ENCODE measurements around the gene RGS3.
A peak's percentile ranks its signal among the peaks of the same experiment; 100 is the strongest.

RGS3 gene

GRCh38 chr9:113614843-113615648 lies 151.5 kb downstream of the RGS3 start:
- ChIA-PET CTCF (interaction anchor here (0.5 to 0.7 kb wide), 3 partner anchors 9 to 328 kb away, joined by 3 to 4 read pairs (median 3); no protein-coding TSS in a partner anchor), POLR2A (interaction anchor here (0.6 to 1.2 kb wide), 2 partner anchors 8 to 50 kb away, joined by 4 read pairs; no protein-coding TSS in a partner anchor)
- Histone ChIP-seq H3K36me3 (ENCODE audit: control insufficient read depth in 2 of 2, insufficient read depth in 1 of 2, low read length in 2 of 2) (no peaks in the 10 kb centered on the region), H3K9me3 (ENCODE audit: control insufficient read depth, insufficient read depth, low read depth, low read length) (no peaks in the 10 kb centered on the region), H3K27ac (ENCODE audit: extremely low read depth, low read depth, low read length) (no peak overlapping the region), H3K4me1 (ENCODE audit: control insufficient read depth, insufficient read depth, low read length) (no peaks in the 10 kb centered on the region), H3K4me3 (ENCODE audit: low read depth, low read length) (no peak overlapping the region)
- TF ChIP-seq ZFP69B (tag by site-specific recombination; IDR thresholded peaks at IDR 0.05): no peak
- TF ChIP-seq ZNF398 (tag by site-specific recombination; IDR thresholded peaks at IDR 0.05): no peak
- peak; percentile 25; the same call in 1 of the 2 replicates for TF ChIP-seq ZFHX2 (tag by site-specific recombination; conservative IDR thresholded peaks at IDR 0.05)
- no peak for TF ChIP-seq ZBTB20 (tag by site-specific recombination; IDR thresholded peaks at IDR 0.05)
- no peak for TF ChIP-seq ZNF571 (tag by site-specific recombination; IDR thresholded peaks at IDR 0.05)
- no peak for TF ChIP-seq ZNF624 (tag by site-specific recombination; IDR thresholded peaks at IDR 0.05)

- Histone ChIP-seq H3K4me1 (ENCODE audit: control insufficient read depth, insufficient read depth, low read length) (peaks cover 5% of the 10 kb centered on the region; the same call in 1 of the 2 replicates), H3K27ac (ENCODE audit: extremely low read depth, low read depth, low read length) (no peak overlapping the region), H3K36me3 (ENCODE audit: control insufficient read depth in 2 of 2, insufficient read depth in 1 of 2, low read length in 2 of 2) (no peaks in the 10 kb centered on the region), H3K9me3 (ENCODE audit: control insufficient read depth, insufficient read depth, low read depth, low read length) (no peaks in the 10 kb centered on the region), H3K4me3 (ENCODE audit: low read depth, low read length) (no peak overlapping the region)
- ChIA-PET CTCF (interaction anchor here (0.8 to 1.1 kb wide), 2 partner anchors 25 to 39 kb away, joined by 4 read pairs; no protein-coding TSS in a partner anchor), POLR2A (interaction anchor here (0.7 kb wide), 1 partner anchor 9 kb away, joined by 3 read pairs; no protein-coding TSS in a partner anchor)
- TF ChIP-seq ZBTB11 (tag by site-specific recombination; conservative IDR thresholded peaks at IDR 0.05; ENCODE audit: low read depth) (no peak), ZNF112 (tag by site-specific recombination; IDR thresholded peaks at IDR 0.05) (no peak), ZNF629 (tag by site-specific recombination; IDR thresholded peaks at IDR 0.05) (no peak)
Measured at GRCh38 chr9:113616116-113616515, 152.6 kb downstream of the RGS3 start.

- CTCF ChIA-PET: interaction anchor here (1.1 to 1.2 kb wide), 2 partner anchors 17 to 25 kb away, joined by 3 to 4 read pairs; no protein-coding TSS in a partner anchor
- POLR2A ChIA-PET: interaction anchor here (0.7 kb wide), 1 partner anchor 8 kb away, joined by 3 read pairs; no protein-coding TSS in a partner anchor
- Histone ChIP-seq H3K9me3 (ENCODE audit: control insufficient read depth, insufficient read depth, low read depth, low read length) (no peaks in the 10 kb centered on the region), H3K36me3 (ENCODE audit: control insufficient read depth in 2 of 2, insufficient read depth in 1 of 2, low read length in 2 of 2) (no peaks in the 10 kb centered on the region), H3K4me1 (ENCODE audit: control insufficient read depth, insufficient read depth, low read length) (peaks cover 5% of the 10 kb centered on the region; the same call in 1 of the 2 replicates), H3K4me3 (ENCODE audit: low read depth, low read length) (no peak overlapping the region), H3K27ac (ENCODE audit: extremely low read depth, low read depth, low read length) (no peak overlapping the region)
- TF ChIP-seq ZNF335 (tag by site-specific recombination; conservative IDR thresholded peaks at IDR 0.05) (no peak), ZNF544 (tag by site-specific recombination; IDR thresholded peaks at IDR 0.05) (no peak), ZNF184 (tag by site-specific recombination; IDR thresholded peaks at IDR 0.05) (no peak), ZNF146 (tag by site-specific recombination; IDR thresholded peaks at IDR 0.05) (no peak), REST (tag by site-specific recombination; IDR thresholded peaks at IDR 0.05) (no peak), ZNF555 (tag by site-specific recombination; conservative IDR thresholded peaks at IDR 0.05) (no peak), ZFP3 (tag by site-specific recombination; IDR thresholded peaks at IDR 0.05; ENCODE audit: low read depth) (no peak), ZXDB (tag by site-specific recombination; IDR thresholded peaks at IDR 0.05) (no peak), ZNF138 (tag by site-specific recombination; IDR thresholded peaks at IDR 0.05; ENCODE audit: borderline replicate concordance) (no peak), GLIS1 (tag by site-specific recombination; IDR thresholded peaks at IDR 0.05) (no peak), ZNF416 (tag by site-specific recombination; IDR thresholded peaks at IDR 0.05) (no peak)
Measured at GRCh38 chr9:113616621-113617496, 153.3 kb downstream of the RGS3 start.

Data from HEK293 (cell line).